Measurements from ENCODE around the gene MARK4.

DNA sequence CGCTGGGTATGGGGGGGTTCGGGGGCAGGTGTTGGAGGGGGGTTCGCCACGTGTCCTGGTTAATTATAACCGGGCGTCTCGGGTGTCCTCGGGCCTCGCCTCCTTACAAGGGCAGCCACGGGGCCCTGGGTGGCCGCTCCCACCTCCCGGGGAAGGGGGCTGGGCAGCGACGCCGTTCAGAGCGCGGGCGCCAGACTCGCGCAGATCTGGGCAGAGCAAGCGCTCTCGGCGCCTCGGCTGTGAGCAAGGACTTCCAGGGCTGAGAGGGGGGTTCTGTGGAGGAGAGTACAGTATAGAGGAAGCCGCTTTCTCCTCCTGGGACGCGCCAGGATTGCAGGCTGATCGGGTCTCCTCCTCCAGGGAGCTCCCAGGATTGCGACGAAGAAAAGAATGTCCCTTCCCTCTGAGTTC lies 72.6 kb downstream of the MARK4 start:
- TF ChIP-seq, protein P1, sequence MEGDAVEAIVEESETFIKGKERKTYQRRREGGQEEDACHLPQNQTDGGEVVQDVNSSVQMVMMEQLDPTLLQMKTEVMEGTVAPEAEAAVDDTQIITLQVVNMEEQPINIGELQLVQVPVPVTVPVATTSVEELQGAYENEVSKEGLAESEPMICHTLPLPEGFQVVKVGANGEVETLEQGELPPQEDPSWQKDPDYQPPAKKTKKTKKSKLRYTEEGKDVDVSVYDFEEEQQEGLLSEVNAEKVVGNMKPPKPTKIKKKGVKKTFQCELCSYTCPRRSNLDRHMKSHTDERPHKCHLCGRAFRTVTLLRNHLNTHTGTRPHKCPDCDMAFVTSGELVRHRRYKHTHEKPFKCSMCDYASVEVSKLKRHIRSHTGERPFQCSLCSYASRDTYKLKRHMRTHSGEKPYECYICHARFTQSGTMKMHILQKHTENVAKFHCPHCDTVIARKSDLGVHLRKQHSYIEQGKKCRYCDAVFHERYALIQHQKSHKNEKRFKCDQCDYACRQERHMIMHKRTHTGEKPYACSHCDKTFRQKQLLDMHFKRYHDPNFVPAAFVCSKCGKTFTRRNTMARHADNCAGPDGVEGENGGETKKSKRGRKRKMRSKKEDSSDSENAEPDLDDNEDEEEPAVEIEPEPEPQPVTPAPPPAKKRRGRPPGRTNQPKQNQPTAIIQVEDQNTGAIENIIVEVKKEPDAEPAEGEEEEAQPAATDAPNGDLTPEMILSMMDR (IDR thresholded peaks at IDR 0.05), result no peak
- TF ChIP-seq POLR2AphosphoS5 (IDR thresholded peaks at IDR 0.05), result no peak
